Measurements from ENCODE around the gene ITPR3.

ITPR3 gene

GRCh38 chr6:33694977-33695376 is 73.9 kb downstream of the ITPR3 start:
- WGBS, 2 experiments (ENCODE audit: insufficient coverage in 2 of 2): 77 to 97% methylated on average over 4 of the region's 5 CpGs
- Histone ChIP-seq H3K27ac (ENCODE audit: low read depth, low read length, severe bottlenecking) (peak overlapping the region; percentile 1), H3K4me1 (ENCODE audit: control insufficient read depth, insufficient read depth, low read length, poor library complexity, severe bottlenecking) (peaks cover 28% of the 10 kb centered on the region), H3K36me3 (ENCODE audit: control insufficient read depth, insufficient read depth, low read length) (peaks cover 46% of the 10 kb centered on the region), H3K9me3 (ENCODE audit: control insufficient read depth, low read length) (no peaks in the 10 kb centered on the region), H3K4me3 (ENCODE audit: extremely low read depth, insufficient read depth, low read length, poor library complexity, severe bottlenecking) (no peak overlapping the region)

- H3K27ac ChIP-seq (ENCODE audit: low read depth, low read length, severe bottlenecking): peak overlapping the region; percentile 1
- H3K9me3 ChIP-seq (ENCODE audit: control insufficient read depth, low read length): no peaks in the 10 kb centered on the region
- 94 to 96% methylated on average over 15 of the region's 16 CpGs for WGBS, 2 experiments (ENCODE audit: insufficient coverage in 2 of 2)
- H3K4me3 ChIP-seq (ENCODE audit: extremely low read depth, insufficient read depth, low read length, poor library complexity, severe bottlenecking): no peak overlapping the region
- peaks cover 49% of the 10 kb centered on the region for H3K36me3 ChIP-seq (ENCODE audit: control insufficient read depth, insufficient read depth, low read length)
- peaks cover 28% of the 10 kb centered on the region for H3K4me1 ChIP-seq (ENCODE audit: control insufficient read depth, insufficient read depth, low read length, poor library complexity, severe bottlenecking)
Observed at GRCh38 chr6:33695451-33695887, 74.3 kb downstream of the ITPR3 start.

GRCh38 chr6:33696076-33696475 is 75.0 kb downstream of the ITPR3 start:
- H3K4me3 ChIP-seq (ENCODE audit: extremely low read depth, insufficient read depth, low read length, poor library complexity, severe bottlenecking): no peak overlapping the region
- WGBS, 2 experiments (ENCODE audit: insufficient coverage in 2 of 2): 81 to 100% methylated on average over 5 to 6 of the region's 10 CpGs
- no peaks in the 10 kb centered on the region for H3K9me3 ChIP-seq (ENCODE audit: control insufficient read depth, low read length)
- peaks cover 49% of the 10 kb centered on the region for H3K36me3 ChIP-seq (ENCODE audit: control insufficient read depth, insufficient read depth, low read length)
- no peak overlapping the region for H3K27ac ChIP-seq (ENCODE audit: low read depth, low read length, severe bottlenecking)
- H3K4me1 ChIP-seq (ENCODE audit: control insufficient read depth, insufficient read depth, low read length, poor library complexity, severe bottlenecking): peaks cover 28% of the 10 kb centered on the region

GRCh38 chr6:33696548-33697518 is 75.7 kb downstream of the ITPR3 start:
- no peaks in the 10 kb centered on the region for H3K9me3 ChIP-seq (ENCODE audit: control insufficient read depth, low read length)
- no peak overlapping the region for H3K27ac ChIP-seq (ENCODE audit: low read depth, low read length, severe bottlenecking)
- peaks cover 25% of the 10 kb centered on the region for H3K4me1 ChIP-seq (ENCODE audit: control insufficient read depth, insufficient read depth, low read length, poor library complexity, severe bottlenecking)
- WGBS, 2 experiments (ENCODE audit: insufficient coverage in 2 of 2): 83 to 86% methylated on average over 13 to 15 of the region's 15 CpGs
- H3K36me3 ChIP-seq (ENCODE audit: control insufficient read depth, insufficient read depth, low read length): peaks cover 49% of the 10 kb centered on the region
- no peak overlapping the region for H3K4me3 ChIP-seq (ENCODE audit: extremely low read depth, insufficient read depth, low read length, poor library complexity, severe bottlenecking)

GRCh38 chr6:33697845-33698244 is 76.7 kb downstream of the ITPR3 start:
- Histone ChIP-seq H3K36me3 (ENCODE audit: control insufficient read depth, insufficient read depth, low read length) (peaks cover 45% of the 10 kb centered on the region), H3K9me3 (ENCODE audit: control insufficient read depth, low read length) (no peaks in the 10 kb centered on the region), H3K4me1 (ENCODE audit: control insufficient read depth, insufficient read depth, low read length, poor library complexity, severe bottlenecking) (peaks cover 23% of the 10 kb centered on the region), H3K27ac (ENCODE audit: low read depth, low read length, severe bottlenecking) (no peak overlapping the region), H3K4me3 (ENCODE audit: extremely low read depth, insufficient read depth, low read length, poor library complexity, severe bottlenecking) (no peak overlapping the region)
- 90 to 99% methylated on average over 4 to 9 of the region's 10 CpGs for WGBS, 2 experiments (ENCODE audit: insufficient coverage in 2 of 2)

- 93 to 96% methylated on average over 7 to 8 of the region's 10 CpGs for WGBS, 2 experiments (ENCODE audit: insufficient coverage in 2 of 2)
- Histone ChIP-seq H3K4me1 (ENCODE audit: control insufficient read depth, insufficient read depth, low read length, poor library complexity, severe bottlenecking) (peaks cover 21% of the 10 kb centered on the region), H3K36me3 (ENCODE audit: control insufficient read depth, insufficient read depth, low read length) (peaks cover 45% of the 10 kb centered on the region), H3K27ac (ENCODE audit: low read depth, low read length, severe bottlenecking) (no peak overlapping the region), H3K4me3 (ENCODE audit: extremely low read depth, insufficient read depth, low read length, poor library complexity, severe bottlenecking) (no peak overlapping the region), H3K9me3 (ENCODE audit: control insufficient read depth, low read length) (no peaks in the 10 kb centered on the region)
Observed at GRCh38 chr6:33698494-33698893, 77.4 kb downstream of the ITPR3 start.

- Histone ChIP-seq H3K4me1 (ENCODE audit: control insufficient read depth, insufficient read depth, low read length, poor library complexity, severe bottlenecking) (peaks cover 15% of the 10 kb centered on the region), H3K9me3 (ENCODE audit: control insufficient read depth, low read length) (no peaks in the 10 kb centered on the region), H3K36me3 (ENCODE audit: control insufficient read depth, insufficient read depth, low read length) (peaks cover 42% of the 10 kb centered on the region), H3K27ac (ENCODE audit: low read depth, low read length, severe bottlenecking) (no peak overlapping the region), H3K4me3 (ENCODE audit: extremely low read depth, insufficient read depth, low read length, poor library complexity, severe bottlenecking) (no peak overlapping the region)
- 97 to 98% methylated on average over 5 to 6 of the region's 8 CpGs for WGBS, 2 experiments (ENCODE audit: insufficient coverage in 2 of 2)
Observed at GRCh38 chr6:33699131-33699530, 78.0 kb downstream of the ITPR3 start.

GRCh38 chr6:33699739-33700138 is 78.6 kb downstream of the ITPR3 start:
- Histone ChIP-seq H3K4me3 (ENCODE audit: extremely low read depth, insufficient read depth, low read length, poor library complexity, severe bottlenecking) (no peak overlapping the region), H3K4me1 (ENCODE audit: control insufficient read depth, insufficient read depth, low read length, poor library complexity, severe bottlenecking) (peaks cover 9% of the 10 kb centered on the region), H3K9me3 (ENCODE audit: control insufficient read depth, low read length) (no peaks in the 10 kb centered on the region), H3K36me3 (ENCODE audit: control insufficient read depth, insufficient read depth, low read length) (peaks cover 46% of the 10 kb centered on the region), H3K27ac (ENCODE audit: low read depth, low read length, severe bottlenecking) (no peak overlapping the region)
- 93% methylated on average over 3 of the region's 5 CpGs; no CpG with 5 or more reads in 1 of the 2 experiments for WGBS, 2 experiments (ENCODE audit: insufficient coverage in 2 of 2)

GRCh38 chr6:33700391-33701050 is 79.4 kb downstream of the ITPR3 start:
- WGBS, 2 experiments (ENCODE audit: insufficient coverage in 2 of 2): 4 to 21% methylated on average over 4 to 6 of the region's 10 CpGs
- Histone ChIP-seq H3K4me3 (ENCODE audit: extremely low read depth, insufficient read depth, low read length, poor library complexity, severe bottlenecking) (no peak overlapping the region), H3K27ac (ENCODE audit: low read depth, low read length, severe bottlenecking) (no peak overlapping the region), H3K9me3 (ENCODE audit: control insufficient read depth, low read length) (no peaks in the 10 kb centered on the region), H3K4me1 (ENCODE audit: control insufficient read depth, insufficient read depth, low read length, poor library complexity, severe bottlenecking) (peaks cover 3% of the 10 kb centered on the region), H3K36me3 (ENCODE audit: control insufficient read depth, insufficient read depth, low read length) (peaks cover 42% of the 10 kb centered on the region)

GRCh38 chr6:33702345-33702977 is 81.3 kb downstream of the ITPR3 start:
- Histone ChIP-seq H3K4me3 (ENCODE audit: extremely low read depth, insufficient read depth, low read length, poor library complexity, severe bottlenecking) (no peak overlapping the region), H3K4me1 (ENCODE audit: control insufficient read depth, insufficient read depth, low read length, poor library complexity, severe bottlenecking) (no peaks in the 10 kb centered on the region), H3K36me3 (ENCODE audit: control insufficient read depth, insufficient read depth, low read length) (peaks cover 30% of the 10 kb centered on the region), H3K27ac (ENCODE audit: low read depth, low read length, severe bottlenecking) (no peak overlapping the region), H3K9me3 (ENCODE audit: control insufficient read depth, low read length) (no peaks in the 10 kb centered on the region)
- no CpG with 5 or more reads among the region's 1 CpG for WGBS, 2 experiments (ENCODE audit: insufficient coverage in 2 of 2)

Data from mesodermal cell (in vitro differentiated cells).